GM13976 (cell line): ENCODE results near the gene COX19.
A peak's percentile ranks its signal among the peaks of the same experiment; 100 is the strongest.
"Not testable (repeated sequence)": the region's sequence is repeated elsewhere in the genome, so short reads cannot be mapped to it uniquely, and the experiment has no call there.

Experiments
- DNase-seq: peaks from one replicate; pipeline ENCODE4 v3.0.0; 2012; ENCODE audit warnings: low spot score
- in situ Hi-C: fragments of 300-500 bp; cut with MboI; formaldehyde crosslinking; loops from one replicate; pipeline ENCODE4 v1.12.0; 2022; ENCODE audit warnings: low sequenced_read_pairs, mixed read lengths, inconsistent platforms; ENCODE audit not compliant: unreplicated experiment
- TF ChIP-seq, protein P1 (sequence below): IDR thresholded peaks from 2 replicates; pipeline ENCODE4 v1.5.1; 2012; ENCODE audit warnings: borderline replicate concordance, mild to moderate bottlenecking; ENCODE audit not compliant: insufficient read depth; ENCODE audit errors: extremely low read depth, missing control alignments, control extremely low read depth

Gene COX19

DNA sequence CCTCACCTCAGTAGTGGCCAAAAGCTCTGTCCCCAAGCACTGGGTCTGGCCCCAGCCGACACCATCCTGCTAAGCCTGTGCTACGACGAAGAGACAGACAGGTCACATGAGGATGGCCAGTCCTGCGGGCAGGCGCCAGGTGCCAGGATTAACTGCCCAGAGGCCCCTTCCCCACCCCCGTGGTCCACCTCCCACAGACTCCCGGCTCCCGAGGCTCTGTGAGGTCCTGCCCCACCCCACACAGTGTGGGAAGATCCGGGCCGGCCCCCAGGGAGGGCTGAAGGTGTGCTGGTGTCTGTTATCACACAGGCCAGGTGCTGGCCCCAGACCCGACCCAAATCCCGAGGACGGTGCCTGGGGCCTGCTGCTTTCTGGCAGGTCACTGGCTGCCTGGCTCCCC, 34.9 kb upstream of the COX19 start:
- in situ Hi-C loops = no loop called here
- TF ChIP-seq, protein P1, sequence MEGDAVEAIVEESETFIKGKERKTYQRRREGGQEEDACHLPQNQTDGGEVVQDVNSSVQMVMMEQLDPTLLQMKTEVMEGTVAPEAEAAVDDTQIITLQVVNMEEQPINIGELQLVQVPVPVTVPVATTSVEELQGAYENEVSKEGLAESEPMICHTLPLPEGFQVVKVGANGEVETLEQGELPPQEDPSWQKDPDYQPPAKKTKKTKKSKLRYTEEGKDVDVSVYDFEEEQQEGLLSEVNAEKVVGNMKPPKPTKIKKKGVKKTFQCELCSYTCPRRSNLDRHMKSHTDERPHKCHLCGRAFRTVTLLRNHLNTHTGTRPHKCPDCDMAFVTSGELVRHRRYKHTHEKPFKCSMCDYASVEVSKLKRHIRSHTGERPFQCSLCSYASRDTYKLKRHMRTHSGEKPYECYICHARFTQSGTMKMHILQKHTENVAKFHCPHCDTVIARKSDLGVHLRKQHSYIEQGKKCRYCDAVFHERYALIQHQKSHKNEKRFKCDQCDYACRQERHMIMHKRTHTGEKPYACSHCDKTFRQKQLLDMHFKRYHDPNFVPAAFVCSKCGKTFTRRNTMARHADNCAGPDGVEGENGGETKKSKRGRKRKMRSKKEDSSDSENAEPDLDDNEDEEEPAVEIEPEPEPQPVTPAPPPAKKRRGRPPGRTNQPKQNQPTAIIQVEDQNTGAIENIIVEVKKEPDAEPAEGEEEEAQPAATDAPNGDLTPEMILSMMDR = no peak
- no peak for DNase-seq

DNA sequence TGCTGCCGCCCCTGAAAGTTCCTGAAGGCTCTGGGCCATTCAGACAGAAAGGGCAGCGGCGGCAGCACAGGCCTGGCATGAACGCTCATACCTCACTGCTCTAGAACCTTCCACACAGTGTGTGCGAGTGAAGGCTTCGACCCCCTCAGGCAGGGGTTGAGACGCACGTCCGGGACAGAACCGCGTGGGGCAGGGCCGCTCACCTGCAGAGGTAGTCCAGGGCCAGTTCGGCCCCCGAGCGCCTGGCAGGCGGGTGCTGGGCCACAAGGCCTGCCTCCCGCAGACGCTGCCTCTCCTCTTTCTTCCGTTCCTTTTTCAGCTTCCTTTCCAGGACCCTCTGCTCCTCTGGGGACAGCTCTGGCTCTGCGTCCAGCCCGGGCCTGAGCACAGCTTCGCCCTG, 34.4 kb upstream of the COX19 start:
- in situ Hi-C loops = no loop called here
- TF ChIP-seq, protein P1 = no peak
- no peak for DNase-seq

DNA sequence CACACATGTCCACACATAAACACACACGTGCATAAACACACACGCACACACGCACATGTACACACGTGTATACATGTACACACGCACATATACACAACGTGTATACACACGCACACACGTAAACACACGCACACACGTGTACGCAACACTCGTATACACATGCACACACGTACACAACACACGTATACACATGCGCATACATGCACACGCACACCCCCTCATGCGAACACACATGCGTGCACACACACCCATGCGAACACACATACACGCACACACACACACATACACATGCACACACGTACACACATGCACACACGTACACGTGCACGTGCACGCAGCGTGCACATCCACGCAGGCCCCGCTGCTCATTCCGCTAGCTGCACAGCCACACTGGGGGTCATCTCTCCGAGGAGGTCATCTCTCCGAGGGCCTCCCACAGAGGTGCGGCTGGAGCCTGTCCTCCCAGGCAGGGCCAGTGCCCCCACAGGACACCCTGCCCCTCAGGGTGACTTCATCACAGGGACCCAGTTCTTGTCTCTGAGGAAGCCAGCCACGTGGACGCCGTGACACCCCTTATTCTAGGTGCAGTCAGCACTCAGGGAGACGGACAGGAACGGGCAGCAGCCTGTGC, 33.5 kb upstream of the COX19 start:
- in situ Hi-C loops = no loop called here
- DNase-seq = no peak

DNA sequence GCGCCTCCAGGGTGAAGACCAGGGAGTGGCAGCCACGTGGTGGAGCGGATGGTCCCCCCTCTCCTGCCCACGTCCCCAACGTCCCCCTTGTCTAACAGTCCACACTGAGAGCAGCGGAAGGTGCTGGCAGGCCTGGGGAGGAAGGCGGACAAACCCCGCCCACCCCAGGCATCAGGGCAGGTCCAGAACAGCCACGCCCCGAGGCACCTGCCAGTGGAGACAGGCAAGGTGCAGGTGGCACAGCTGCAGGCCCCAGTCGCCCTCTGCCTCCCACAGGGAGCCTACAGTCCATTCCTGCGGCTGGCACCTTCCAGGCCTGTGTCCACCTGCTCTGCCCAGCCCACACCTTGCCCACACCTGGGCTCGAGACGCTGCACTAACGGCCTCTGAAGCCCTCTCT, 32.6 kb upstream of the COX19 start:
- DNase-seq = no peak
- in situ Hi-C loops = no loop called here
- TF ChIP-seq, protein P1 = no peak

More for the DNA sequence above, 33.5 kb upstream of the COX19 start:
- TF ChIP-seq, protein P1 = no peak

DNA sequence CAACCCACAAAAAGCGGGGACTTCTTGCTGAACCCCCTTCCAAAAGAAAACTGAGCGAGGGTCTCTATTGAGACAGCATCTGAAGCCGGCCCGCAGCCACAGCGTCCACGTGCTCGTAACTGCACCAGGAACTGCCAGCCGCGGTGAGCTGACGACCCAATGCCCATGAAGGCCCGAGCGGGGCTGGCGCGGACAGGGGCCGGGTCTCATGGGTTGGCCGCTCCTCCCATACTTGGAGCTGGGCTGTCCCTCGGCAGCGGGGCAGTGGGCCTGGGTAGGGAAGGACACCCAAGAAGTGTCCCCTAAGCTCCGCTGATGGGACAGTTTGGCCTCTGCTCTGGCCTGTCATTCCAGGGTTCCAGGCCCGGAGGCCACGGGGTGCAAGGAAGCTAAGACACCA, 30.0 kb upstream of the COX19 start:
- in situ Hi-C loops = no loop called here
- DNase-seq = no peak
- TF ChIP-seq, protein P1 = no peak

DNA sequence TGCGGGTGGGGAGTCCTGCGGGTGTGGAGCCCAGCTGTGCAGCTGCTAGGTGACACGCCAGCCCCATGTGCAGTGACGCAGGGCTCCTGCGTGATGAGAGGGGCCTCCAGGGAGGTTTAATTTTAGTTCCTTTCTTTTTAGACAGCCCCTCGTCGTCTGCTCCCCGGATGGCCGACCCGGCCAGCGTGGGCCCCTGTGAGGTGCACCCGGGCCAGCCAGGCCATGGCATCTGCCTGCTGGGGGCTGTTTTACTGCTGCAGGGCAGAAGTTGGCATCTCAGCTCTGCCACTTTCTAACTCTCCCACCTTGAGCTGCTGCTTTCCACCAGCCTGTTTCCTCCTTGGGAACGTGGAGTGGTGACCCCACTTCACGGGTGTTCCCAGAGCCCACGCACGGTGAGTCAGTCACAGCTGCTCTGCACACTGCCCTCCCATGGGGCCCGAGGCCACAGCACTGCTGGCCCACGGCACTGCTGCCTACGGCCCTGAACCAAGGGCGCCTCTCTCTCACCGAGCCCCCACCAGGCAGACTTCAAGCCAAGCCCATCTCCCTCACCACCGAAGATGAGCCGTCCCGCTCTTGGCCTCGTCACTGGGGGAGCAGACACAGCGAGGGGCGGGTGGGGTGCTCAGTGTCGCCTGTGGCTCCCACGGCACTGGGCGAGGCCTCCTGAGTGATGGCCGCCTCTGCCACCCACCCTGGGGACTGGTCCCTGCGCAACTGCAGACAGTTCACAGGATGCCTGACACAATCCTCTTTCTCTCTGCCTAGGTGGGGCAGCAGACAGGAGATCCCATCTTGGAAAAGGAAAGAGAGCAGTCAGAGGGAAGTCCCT, 28.9 kb upstream of the COX19 start:
- in situ Hi-C loops = no loop called here
- TF ChIP-seq, protein P1 = no peak

DNA sequence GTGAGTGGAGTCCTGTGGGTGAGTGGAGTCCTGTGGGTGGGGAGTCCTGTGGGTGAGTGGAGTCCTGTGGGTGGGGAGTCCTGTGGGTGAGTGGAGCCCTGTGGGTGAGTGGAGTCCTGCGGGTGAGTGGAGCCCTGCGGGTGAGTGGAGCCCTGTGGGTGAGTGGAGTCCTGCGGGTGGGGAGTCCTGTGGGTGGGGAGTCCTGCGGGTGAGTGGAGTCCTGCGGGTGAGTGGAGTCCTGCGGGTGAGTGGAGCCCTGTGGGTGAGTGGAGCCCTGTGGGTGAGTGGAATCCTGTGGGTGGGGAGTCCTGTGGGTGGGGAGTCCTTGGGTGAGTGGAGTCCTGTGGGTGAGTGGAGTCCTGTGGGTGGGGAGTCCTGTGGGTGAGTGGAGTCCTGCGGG, 27.1 kb upstream of the COX19 start:
- DNase-seq, in situ Hi-C loops: not testable (repeated sequence)

More for the DNA sequence above, 28.9 kb upstream of the COX19 start:
- peak; percentile 70 for DNase-seq

DNA sequence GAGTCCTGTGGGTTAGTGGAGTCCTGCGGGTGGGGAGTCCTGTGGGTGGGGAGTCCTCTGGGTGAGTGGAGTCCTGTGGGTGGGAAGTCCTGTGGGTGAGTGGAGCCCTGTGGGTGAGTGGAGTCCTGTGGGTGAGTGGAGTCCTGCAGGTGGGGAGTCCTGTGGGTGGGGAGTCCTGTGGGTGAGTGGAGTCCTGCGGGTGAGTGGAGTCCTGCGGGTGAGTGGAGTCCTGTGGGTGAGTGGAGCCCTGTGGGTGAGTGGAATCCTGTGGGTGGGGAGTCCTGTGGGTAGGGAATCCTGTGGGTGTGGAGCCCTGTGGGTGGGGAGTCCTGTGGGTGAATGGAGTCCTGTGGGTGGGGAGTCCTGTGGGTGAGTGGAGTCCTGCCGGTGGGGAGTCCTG, 26.7 kb upstream of the COX19 start:
- in situ Hi-C loops, DNase-seq: not testable (repeated sequence)

DNA sequence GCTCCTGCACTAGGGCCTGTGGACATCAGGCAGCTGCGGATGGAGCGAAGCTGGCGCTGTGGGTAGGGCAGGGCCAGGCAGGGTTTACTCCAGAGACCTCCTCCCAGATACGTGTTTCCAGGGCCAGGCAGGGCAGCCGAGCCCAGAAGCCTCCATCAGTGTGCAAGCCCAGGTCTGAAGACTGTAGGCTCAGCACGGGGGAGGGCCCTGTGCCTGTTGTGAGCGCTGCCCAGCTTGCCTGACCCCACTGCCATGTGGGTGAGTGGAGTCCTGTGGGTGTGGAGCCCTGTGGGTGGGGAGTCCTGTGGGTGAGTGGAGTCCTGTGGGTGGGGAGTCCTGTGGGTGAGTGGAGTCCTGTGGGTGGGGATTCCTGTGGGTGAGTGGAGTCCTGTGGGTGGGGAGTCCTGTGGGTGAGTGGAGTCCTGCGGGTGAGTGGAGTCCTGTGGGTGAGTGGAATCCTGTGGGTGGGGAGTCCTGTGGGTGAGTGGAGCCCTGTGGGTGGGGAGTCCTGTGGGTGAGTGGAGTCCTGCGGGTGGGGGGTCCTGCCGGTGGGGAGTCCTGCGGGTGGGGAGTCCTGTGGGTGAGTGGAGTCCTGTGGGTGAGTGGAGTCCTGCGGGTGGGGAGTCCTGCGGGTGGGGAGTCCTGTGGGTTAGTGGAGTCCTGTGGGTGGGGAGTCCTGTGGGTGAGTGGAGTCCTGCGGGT, 25.9 kb upstream of the COX19 start:
- in situ Hi-C loops, DNase-seq: not testable (repeated sequence)
